Measurements from ENCODE around the gene TP73.

GRCh38 chr1:3702990-3703728 is 50.8 kb downstream of the TP73 start:
- TF ChIP-seq POLR2A (IDR thresholded peaks at IDR 0.05; ENCODE audit: borderline replicate concordance, extremely low read depth, insufficient read depth, insufficient read length) (no peak), POLR2AphosphoS5 (IDR thresholded peaks at IDR 0.05; ENCODE audit: low read depth, low read length) (no peak)
